Measurements from ENCODE around the gene FAM114A1.
"Not testable (repeated sequence)": the region's sequence is repeated elsewhere in the genome, so short reads cannot be mapped to it uniquely, and the experiment has no call there.

The FAM114A1 gene

DNA sequence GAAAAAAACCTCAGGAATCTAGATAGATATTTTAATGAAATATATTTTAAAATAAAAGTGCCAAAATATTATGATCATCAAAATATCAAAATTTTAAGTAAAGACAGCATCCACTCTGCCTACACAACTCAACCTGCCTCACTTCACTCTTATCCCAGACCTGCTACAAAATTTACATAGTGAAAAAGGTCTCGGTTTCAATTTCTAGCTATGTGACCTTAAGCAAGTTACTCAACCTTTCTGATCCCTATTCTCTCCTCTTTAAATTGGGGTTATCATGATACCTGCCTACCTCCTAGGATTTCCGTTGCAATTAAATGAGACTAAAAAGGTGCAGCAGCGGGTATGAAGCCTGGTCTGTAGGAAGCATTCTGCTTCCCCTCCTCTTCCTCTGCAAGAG is 72.9 kb downstream of the FAM114A1 start:
- no peak for DNase-seq

DNA sequence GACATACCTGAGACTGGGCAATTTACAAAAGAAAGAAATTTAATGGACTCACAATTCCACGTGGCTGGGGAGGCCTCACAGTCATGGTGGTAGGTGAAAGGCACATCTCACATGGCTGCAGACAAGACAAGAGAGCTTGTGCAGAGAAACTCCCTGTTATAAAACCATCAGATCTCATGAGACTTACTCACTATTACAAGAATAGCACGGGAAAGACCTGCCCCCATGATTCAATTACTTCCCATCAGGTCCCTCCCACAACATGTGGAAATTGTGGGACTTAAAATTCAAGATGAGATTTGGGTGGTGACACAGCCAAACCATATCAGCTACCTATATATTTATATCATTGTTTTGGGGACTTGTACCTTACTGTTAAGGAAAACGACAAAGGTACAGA is 74.3 kb downstream of the FAM114A1 start:
- not testable (repeated sequence) for DNase-seq

DNA sequence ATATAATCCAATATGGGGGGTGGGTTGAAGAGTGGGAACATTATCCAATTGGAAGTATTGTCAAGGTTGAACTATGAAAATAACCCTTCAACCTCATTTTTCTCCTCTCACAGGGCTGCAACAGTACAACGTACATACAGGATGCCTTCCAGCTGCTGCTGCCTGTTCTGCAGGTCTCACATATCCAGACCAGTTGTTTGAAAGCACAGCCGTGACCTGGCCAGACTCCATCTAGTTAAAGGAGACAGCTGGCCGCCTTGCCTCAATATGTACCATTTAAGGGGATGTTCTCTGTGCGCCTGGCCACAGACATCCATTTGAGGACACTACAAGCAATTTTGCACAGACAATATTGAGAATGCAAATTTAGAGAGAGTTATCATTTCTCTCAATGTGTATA is 75.7 kb downstream of the FAM114A1 start:
- DNase-seq: no peak

DNA sequence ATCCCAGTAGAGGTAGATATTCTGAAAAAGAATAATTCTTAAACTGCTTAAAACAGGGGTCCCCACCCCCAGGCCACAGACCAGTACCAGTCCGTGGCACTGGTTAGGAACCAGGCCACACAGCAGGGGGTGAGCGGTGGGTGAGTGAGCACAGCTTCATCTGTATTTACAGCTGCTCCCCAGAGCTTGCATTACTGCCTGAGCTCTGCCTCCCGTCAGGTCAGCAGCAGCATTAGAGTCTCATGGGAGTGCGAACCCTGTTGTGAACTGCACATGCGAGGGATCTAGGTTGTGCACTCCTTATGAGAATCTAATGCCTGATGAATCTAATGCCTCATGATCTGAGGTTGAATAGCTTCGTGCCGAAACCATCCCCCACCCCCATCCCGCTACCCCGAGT is 76.8 kb downstream of the FAM114A1 start:
- DNase-seq: no peak

DNA sequence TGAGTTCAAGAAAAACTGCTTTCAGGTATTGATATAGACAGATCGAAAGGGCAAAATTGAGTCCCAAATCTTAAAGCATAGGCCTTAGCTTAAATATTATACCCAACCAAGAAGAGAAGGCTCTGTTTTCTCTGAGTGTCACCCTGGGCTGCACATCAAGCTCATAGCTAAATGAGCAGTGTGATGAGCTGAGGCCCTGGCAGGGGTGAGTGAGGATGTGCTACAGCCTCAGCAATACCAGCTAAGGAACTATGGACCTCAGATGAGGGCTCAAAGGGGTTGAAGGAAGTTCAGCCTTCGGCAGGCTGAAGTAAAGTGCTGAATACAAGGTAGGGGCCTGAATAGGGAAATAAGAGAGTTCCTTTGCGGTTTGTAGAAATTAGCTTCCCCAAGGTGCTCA is 79.3 kb downstream of the FAM114A1 start:
- DNase-seq: no peak

DNA sequence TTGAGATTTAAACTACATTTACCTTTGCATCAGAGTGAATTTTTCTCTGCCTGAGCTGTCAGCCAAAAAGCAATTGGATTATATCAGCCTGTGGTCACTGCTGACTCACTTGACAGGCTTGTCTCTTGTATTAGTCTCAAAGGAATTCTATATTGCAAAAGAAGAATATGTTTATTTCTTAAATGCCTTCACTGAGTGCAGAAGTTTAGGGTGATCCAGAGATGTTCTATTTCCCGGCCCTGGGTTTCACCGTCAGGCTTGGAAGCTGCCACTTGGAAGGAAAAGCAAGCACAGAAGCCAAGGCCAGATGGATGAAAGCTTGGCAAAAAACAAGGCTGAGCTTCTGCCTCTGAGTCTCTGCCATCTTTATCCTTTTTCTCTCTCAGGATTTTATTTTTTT is 80.9 kb downstream of the FAM114A1 start:
- no peak for DNase-seq

DNA sequence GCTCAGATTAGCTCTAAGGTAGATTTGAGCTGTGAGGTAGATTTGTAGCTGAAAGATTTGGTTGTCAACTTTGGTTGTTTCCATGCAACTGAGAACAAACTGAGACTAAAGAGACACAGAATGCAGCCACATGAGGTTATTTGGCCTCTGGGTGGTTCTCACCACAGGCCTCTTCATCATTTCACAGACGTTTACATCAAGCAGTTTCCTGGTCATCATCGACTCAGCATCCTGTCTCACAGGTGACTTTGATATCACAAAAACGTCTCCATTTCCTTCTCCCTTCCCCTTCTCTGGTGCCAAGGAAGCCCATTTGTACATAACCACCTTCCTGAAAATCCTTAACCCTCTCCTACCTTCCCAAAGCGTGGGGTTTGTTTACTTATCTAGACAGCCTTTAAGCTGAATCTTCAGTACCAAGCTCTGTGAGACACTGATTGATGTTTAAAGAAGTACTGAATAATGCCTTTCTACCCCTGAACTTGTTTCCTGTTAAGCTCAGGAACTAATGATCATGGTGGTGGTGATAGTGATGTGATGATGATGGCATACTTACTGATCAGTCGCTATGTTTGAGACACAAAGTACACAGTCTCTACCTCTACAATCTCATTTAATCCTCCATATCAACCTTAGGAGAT is 81.9 kb downstream of the FAM114A1 start:
- DNase-seq: no peak

DNA sequence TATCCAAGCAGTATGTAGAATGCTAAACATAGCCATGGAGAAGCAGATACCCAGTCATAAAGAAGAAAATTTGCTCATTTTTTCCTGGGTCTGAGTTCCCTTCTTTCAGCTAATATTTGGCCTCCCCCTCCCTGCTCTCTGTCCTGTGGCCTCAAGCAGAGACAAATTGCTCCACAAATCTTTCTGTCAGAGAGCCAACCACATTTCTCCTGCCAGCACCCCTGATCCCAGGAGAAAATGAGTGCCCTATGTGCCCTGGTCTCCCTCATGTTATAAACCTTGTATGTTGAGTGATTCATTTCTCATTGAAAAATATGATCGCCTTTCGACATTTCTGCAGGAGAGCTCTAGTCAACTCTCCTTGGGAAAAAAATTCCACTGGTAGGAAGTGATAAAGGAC is 82.6 kb downstream of the FAM114A1 start:
- no peak for DNase-seq

DNA sequence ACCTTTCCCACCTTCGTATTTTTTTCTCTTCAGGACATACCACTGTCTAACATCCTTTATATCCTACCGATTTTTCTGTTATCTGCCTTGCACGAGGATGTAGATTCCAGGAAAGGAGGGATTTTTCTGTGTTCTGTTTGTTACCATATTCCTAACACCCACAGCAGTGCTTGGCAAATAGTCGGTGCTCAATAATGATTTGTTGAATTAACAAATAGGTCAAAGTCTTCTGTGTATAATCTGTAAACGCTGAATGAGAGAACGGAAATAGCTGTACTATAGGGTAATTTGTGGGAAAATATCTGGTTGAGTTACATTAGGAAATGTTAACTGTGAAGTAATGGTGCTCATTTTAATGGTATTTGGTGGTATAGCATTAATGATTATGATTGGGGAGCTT is 83.1 kb downstream of the FAM114A1 start:
- DNase-seq: no peak

DNA sequence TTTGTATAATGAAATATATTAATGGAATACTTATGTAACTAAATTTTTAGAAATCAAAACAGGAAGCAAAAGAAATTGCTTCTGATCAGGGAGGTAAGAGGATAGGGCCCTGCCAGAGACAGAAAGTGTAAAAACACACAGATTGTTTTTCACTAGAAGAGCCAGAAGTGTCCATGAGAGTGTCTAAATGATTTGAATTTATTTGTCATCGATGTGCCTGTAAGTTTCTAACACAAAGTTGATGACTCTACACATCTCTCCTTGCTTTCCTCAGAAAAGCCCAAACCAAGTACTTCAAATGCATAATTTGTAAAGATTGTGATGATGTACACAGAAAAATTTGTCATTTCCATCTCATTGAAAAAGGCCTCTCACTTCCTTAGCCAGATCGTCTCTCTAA is 84.0 kb downstream of the FAM114A1 start:
- DNase-seq: no peak

DNA sequence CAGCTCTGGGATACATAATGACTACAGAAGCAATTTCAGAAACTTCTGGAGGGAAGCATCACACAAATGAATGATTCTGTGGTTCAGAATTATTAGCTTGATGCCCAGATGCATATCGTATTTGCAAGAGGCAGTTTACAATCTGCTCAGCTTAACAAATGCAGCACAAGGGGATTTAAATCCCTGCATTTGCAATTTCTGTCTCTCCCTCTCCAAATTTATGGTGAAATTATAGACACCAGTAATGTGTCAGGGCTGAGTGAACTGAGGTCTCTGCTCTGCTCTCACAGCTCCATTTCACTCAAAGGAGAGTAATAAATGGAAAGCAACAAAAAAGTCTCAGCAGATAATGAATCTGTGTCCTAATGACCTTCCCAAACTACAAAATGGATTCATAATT is 84.4 kb downstream of the FAM114A1 start:
- DNase-seq: no peak

DNA sequence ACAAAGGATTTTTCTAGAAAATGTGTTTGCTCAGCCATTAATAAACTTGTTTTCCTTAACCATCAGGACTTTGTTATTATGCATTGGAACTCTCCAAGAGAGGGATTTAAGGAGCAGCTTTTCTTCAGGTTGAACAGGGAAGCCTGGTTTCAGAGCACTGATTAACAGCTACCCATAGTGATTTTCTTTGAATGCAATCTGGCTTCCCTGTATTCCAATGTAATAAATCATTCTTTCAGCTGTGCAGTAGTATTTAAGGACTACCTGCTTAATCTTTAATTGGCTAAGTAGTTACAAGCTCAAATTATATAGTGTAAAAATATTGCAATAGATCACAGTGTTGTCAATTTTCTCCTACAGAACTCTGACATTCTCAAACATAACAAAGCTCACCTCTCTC is 87.1 kb downstream of the FAM114A1 start:
- no peak for DNase-seq

DNA sequence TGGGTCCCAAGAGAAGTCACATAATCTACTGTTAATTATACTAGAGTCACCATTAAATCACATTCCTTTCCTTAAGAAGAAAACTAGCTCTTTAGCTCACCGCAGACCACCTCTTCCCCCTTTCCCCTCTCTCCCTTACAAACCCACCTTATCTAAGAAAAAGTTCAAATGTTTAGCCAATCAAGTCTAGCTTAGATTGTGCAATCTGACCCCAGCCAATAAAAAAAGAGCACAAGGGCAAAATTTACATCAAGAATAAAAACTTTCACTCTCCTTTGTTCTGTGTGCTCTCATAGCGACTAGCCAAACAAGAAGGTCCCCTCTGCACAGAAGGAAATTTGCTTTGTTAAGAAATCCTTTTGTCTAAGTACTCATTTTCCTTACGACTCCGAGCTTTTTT is 88.4 kb downstream of the FAM114A1 start:
- no peak for DNase-seq

DNA sequence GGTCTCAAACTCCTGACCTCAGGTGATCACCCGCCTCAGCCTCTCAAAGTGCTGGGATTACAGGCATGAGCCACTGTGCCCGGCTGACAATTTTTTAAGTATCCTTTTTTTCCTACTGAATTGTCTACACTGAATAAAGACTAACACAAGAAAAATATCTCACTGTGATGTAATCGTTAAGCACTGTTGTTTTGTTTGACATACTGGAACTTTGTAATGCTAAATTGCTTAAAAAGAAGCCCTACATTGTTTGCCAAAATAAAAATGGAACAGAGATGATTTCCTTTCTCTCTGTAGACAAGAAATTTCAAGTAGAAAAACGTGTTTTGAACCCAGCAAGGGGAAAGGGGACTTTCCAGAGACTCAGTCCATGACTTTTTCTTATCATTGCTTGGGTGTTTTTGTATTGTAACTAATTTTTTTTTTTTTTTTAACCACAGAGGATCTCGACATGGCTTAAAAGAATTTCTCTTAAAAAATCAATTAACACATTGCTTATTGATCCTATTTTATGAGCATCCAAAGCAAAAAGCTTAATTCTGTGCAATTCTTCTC is 89.7 kb downstream of the FAM114A1 start:
- no peak for DNase-seq

DNA sequence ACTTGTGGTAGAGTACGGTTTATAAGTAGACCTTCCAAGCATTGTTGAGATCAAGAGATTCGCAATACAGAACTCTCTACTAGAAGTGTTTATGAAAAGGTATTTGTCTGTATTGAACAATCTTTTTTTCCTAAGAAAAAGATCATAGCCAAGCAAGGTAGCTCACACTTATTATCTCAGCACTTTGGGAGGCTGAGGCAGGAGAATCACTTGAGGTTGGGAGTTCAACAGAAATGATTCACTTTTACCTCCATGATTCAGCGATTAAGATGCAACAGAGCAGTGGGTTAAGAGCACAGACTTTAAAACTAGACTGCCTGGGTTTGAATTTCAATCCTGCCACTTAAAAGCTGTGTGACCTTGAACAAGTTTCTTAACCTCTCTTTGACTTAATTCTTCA is 90.3 kb downstream of the FAM114A1 start:
- DNase-seq: no peak

DNA sequence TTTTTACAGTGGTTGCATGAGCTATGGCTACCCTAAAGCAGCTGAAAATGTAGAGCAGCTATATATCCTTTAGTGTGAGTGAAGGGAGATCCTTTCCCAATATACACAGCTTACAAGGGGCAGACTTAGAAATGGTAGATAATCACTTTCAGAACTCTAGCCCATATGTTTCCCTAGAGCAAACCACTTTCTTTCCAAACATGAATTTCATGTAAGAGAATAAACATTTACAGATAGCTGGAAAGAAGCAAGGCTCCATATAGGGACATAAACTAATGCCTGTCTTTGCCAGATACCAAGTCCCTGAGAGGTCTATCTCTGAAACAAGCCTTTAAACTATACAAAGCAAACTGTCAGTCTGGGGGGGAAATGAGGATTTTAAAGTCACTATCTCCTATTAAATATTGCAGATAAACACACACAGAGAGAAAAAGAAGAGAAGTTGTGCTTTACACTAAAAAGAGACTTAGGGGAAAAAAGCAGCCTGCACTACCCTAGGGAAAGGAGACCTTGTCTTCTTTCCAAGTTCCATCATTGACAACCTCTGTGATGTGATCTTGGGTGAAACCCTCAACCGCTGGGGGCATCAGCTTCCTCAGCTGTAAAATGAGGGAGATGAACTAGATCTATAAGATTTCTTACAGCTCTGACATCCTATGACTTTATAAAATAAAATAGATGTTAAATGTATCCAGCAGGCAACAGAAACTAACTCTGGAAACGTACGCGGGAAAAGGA is 91.0 kb downstream of the FAM114A1 start:
- DNase-seq: no peak

DNA sequence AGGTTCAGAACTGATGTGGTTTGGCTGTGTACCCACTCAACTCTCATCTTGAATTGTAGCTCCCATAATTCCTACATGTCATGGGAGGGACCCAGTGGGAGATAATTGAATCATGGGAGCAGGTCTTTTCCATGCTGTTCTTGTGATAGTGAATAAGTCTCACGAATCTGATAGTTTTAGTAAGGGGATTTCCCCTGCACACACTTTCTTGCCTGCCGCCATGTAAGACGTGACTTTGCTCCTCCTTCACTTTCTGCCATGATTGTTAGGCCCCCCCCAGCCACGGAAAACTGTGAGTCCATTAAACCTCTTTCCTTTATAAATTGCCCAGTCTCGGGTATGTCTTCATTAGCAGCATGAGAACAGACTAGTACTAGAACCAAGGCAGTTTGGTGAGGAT is 91.6 kb downstream of the FAM114A1 start:
- not testable (repeated sequence) for DNase-seq

DNA sequence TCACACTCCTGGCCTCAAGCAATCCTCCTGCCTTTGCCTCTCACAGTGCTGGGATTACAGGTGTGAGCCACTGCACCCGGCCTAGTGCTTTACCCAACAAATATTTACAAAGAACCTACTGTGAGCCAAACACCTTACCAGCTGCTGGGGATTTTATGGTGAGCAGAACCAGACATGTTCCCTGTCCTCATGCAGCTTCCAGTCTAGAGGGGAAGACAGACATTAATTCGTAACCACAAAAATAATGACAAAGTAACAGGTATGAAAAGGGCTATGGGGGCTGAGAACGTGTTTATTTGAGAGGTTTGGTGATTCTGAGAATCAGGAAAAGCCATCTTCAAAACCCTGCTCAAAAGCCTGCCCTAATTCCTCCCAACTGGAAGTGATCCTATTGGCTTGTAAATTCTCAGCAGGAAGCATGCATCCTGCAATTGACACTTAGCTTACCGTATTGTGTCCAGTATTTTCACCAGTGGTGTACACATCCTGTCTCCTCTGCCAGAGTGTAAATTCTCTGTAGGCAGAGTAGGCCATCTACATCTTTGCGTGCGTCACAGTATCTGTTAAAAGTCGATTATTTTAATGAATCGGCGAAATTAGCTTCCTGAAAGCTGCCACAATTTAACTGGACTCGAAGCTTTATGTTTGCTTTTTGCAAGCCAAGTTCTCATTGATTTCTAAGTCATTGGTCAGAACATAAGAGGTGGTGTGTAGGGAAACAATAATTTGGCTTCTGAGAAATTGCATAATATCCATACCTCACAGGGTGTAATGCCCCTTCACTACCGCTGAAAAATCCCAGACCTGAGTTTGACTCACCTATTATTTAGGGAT is 97.6 kb downstream of the FAM114A1 start:
- no peak for DNase-seq

DNA sequence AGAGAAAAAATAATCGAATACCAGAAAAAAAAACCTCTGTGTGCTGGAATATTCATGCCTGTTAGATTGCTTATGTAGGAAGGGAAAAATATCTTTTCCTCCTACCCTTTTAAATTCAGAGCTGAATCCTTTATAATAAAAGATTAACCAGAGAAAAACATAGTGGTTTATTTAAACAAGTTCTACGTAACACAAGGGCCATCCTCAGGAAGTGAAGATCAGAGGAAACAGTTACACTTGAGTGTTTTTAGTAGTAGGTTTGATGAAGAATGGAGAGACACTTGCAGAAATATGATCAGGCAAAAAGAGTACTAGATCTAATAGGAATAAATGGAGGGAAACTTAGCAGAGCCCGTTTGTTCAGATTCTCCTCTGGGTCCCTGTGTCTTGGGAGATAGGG is 98.3 kb downstream of the FAM114A1 start:
- no peak for DNase-seq

DNA sequence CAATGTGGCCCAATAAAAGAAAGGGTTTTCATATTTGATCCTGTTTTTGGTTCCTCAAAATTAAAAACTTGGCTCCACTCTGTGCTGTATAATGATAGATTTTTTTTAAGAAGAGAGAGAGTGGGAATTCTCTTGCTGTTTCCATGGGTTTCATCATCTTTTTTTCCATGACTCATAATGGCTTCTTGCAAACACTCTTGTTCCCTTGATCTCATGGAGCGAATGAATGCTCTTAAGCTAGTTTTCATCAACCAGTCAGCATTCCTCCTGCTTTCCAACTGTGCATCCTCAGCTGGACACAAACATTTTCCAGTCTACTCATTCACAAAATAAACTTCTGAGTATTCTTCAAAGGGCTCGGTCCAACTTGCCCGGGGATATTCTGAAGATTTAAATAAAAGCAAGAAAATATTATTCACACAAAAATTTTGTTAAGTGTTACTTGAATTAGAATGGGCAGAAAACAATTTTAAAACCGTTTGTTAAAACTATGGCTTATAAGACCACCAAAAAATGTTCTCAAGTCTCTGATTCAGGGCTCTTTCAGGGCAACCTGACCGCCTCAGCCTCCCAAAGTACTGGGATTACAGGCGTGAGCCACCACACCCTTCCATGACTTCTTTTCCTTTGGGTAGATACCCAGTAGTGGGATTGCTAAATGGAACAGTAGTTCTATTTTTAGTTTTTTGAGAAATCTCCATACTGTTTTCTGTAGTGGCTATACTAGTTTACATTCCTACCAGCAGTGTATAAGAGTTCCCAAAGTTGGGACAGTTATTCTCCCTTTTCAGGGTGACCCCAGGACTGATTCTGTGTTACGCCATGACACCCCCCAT is 99.9 kb downstream of the FAM114A1 start:
- DNase-seq: no peak

DNA sequence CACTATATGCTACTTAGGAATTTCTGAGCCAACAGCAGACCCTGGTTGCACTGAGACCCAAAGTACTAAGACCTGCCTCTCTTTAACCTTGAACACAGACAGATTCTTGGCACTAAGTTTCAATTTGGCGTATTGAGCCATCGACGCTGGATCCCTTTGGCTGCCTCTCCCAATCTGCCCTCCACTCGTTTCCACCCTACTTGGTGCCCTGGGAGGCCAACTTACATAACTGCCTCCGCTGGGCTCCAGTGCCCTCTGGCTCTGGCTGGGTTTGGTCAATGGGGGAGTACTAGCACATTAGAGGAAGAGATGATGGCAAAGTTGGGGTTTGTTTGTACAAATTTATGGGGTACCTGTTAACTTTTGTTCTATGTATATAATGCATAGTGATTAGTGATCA is 101.1 kb downstream of the FAM114A1 start:
- DNase-seq: no peak

DNA sequence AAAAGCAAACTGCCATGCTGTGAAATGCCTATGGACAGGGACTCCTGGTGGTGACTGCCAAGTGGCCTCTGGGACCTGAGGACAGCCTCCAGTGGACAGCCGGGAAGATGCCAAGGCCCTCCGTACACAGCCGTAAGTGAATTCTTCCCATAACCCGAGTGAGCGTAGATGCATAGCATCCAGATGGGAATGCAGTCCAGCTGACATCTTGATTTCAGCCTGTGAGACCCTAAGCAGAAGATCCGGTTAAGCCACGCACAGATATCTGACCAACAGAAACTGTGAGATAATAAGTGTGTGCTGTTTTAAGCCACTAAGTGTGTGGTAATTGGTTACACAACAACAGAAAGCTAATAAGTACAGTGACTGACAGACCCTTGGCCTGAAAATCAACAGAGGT is 108.7 kb downstream of the FAM114A1 start:
- no peak for DNase-seq

DNA sequence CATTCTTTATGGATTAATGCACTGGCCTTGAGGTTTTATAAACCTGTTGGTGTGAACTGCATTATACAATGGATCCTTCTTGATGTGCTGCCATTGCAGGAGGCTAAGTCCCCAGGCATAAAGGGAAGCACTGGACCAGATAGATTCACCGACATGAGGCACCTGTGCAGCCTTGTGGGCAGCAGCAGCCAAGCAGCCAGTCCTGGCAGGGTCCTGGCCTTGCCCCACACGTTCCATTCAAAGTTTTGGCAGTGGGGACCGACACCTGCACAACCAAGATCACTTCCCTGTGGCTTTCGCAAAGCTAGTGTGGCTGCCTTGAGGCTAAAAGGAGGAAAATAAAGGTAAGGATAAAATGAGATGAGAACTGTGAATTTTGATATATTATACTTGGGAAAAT is 111.5 kb downstream of the FAM114A1 start:
- no peak for DNase-seq
